Panc1 (cell line): ENCODE results near the gene MAB21L2. TPM values are rescaled to one million over a fixed set of nuclear protein-coding genes. Genes with fewer than 3 reads are reported as not detected.
A peak's percentile ranks its signal among the peaks of the same experiment; 100 is the strongest.

Experiments used
- ATAC-seq: fragments of 200-7000 bp; cut with Tn5 transposase; 2 replicates; pipeline ENCODE4 v1.9.1; 2020; ENCODE audit warnings: mild to moderate bottlenecking, moderate library complexity
- BruUV-seq: library from RNA; stranded (reverse); fragments of 400-500 nt; replicated peaks from 2 replicates; lab custom pipeline; 2021; lab: Mats Ljungman, UMichigan
- CTCF ChIA-PET: fragments of 300-600 bp; sonication (Branson Sonifier 250); formaldehyde crosslinking; loops from one replicate; lab custom pipeline; 2022; ENCODE audit warnings: antibody characterized with exemption; lab: Charles Lee
- POLR2A ChIA-PET: fragments of 300-600 bp; sonication (Branson Sonifier 250); formaldehyde crosslinking; loops from one replicate; lab custom pipeline; 2022; ENCODE audit warnings: antibody characterized with exemption; lab: Charles Lee
- DNase-seq: peaks from one replicate; pipeline ENCODE4 v3.0.0-alpha.2; 2010; ENCODE audit warnings: low read depth, low spot score
- H3K27ac ChIP-seq: 2 replicates; pipeline ENCODE4 v1.5.1; 2011; ENCODE audit warnings: mild to moderate bottlenecking, low read length, inconsistent platforms
- H3K27me3 ChIP-seq: fragments of 200-500 bp; sonication (Bioruptor generic); 2 replicates; pipeline ENCODE4 v1.6.0; 2014; ENCODE audit warnings: low read length, inconsistent platforms; ENCODE audit not compliant: control insufficient read depth, insufficient read depth
- H3K36me3 ChIP-seq: fragments of 200-500 bp; sonication (Bioruptor generic); 2 replicates; pipeline ENCODE4 v1.5.1; 2014; ENCODE audit warnings: inconsistent platforms, mild to moderate bottlenecking, low read length, moderate library complexity; ENCODE audit not compliant: control insufficient read depth, insufficient read depth
- H3K4me1 ChIP-seq: 2 replicates; pipeline ENCODE4 v1.5.1; 2011; ENCODE audit warnings: inconsistent platforms, mild to moderate bottlenecking, low read length, moderate library complexity; ENCODE audit not compliant: control insufficient read depth, insufficient read depth
- H3K4me3 ChIP-seq, 2 experiments: 2 replicates each; pipeline ENCODE4 v1.5.1; 2011 to 2012; ENCODE audit warnings: low read depth in 2 of 2, low read length in 2 of 2, mild to moderate bottlenecking in 2 of 2, inconsistent platforms in 1 of 2, moderate library complexity in 1 of 2
- H3K9me3 ChIP-seq: fragments of 200-500 bp; sonication (Bioruptor generic); 2 replicates; pipeline ENCODE4 v1.5.1; 2014; ENCODE audit warnings: low read depth, mild to moderate bottlenecking, inconsistent platforms, low read length, moderate library complexity; ENCODE audit not compliant: control insufficient read depth, insufficient read depth
- CTCF ChIP-seq: fragments of 450-650 bp; IDR thresholded peaks from 2 replicates; pipeline ENCODE4 v1.5.1; 2017; ENCODE audit warnings: mild to moderate bottlenecking
- POLR2AphosphoS5 ChIP-seq: IDR thresholded peaks from 2 replicates; pipeline ENCODE4 v1.6.1; 2012; ENCODE audit warnings: mild to moderate bottlenecking, low read depth, low read length, moderate library complexity
- REST ChIP-seq, 2 experiments: IDR thresholded peaks; 2 replicates each; pipeline ENCODE4 v1.6.1; 2011 to 2012; ENCODE audit warnings: low read depth in 2 of 2, control low read depth in 1 of 2, low read length in 1 of 2, mild to moderate bottlenecking in 1 of 2, moderate library complexity in 1 of 2; ENCODE audit not compliant: insufficient read depth in 1 of 2
- SIN3A ChIP-seq: IDR thresholded peaks from 2 replicates; pipeline ENCODE4 v1.6.1; 2012; ENCODE audit warnings: low read depth, mild to moderate bottlenecking, low read length, moderate library complexity, borderline replicate concordance; ENCODE audit not compliant: insufficient read depth
- TCF7L2 ChIP-seq: IDR thresholded peaks from 2 replicates; pipeline ENCODE4 v1.6.1; 2011; ENCODE audit warnings: mild to moderate bottlenecking, low read depth, low read length, inconsistent platforms
- in situ Hi-C: cut with HindIII; loops from 2 replicates; pipeline ENCODE4 v1.10.0; 2016; ENCODE audit warnings: low sequenced_read_pairs, low pct_unique_long_range_greater_than_20kb
- intact Hi-C: fragments of 100-400 bp; cut with micrococcal nuclease; formaldehyde crosslinking; loops from one replicate; pipeline ENCODE4 v1.10.0; 2022; ENCODE audit not compliant: unreplicated experiment
- total RNA-seq: library from RNA; stranded (reverse); gene quantifications from one replicate; pipeline ENCODE4 v1.2.1, GENCODE V29; 2021; ENCODE audit not compliant: unreplicated experiment

Gene MAB21L2
- total RNA-seq, 1 experiment from 2014 or later = not detected

- intact Hi-C loops = no loop called here
- H3K36me3 ChIP-seq = no peaks in the 10 kb centered on the region; the same call in 1 of the 2 replicates
- H3K27ac ChIP-seq = no peak overlapping the region
- H3K4me3 ChIP-seq = peak overlapping the region in 1 of 2 experiments; percentile 28; a peak in 1 of 4 replicates
- no peaks in the 10 kb centered on the region for H3K4me1 ChIP-seq
- in situ Hi-C loops = no loop called here
- ChIA-PET CTCF (no interaction called here), POLR2A (no interaction called here)
- no peak for DNase-seq
- H3K27me3 ChIP-seq = no peaks in the 10 kb centered on the region
- ATAC-seq = no peak
- TF ChIP-seq POLR2AphosphoS5 (no peak), SIN3A (no peak), TCF7L2 (no peak), REST (IDR thresholded peaks at IDR 0.05; ENCODE audit: insufficient read depth in 1 of 2, low read depth in 2 of 2, low read length in 1 of 2) (no peak), CTCF (no peak)
- H3K9me3 ChIP-seq = no peaks in the 10 kb centered on the region
- BruUV-seq = no TSS peak
These were observed 929 bp downstream of the MAB21L2 start for GRCh38 chr4:150582873-150583286.

- H3K36me3 ChIP-seq = no peaks in the 10 kb centered on the region; the same call in 1 of the 2 replicates
- no peaks in the 10 kb centered on the region for H3K4me1 ChIP-seq
- BruUV-seq = no TSS peak
- CTCF ChIA-PET = no interaction called here
- DNase-seq (no peak), ATAC-seq (no peak)
- peak overlapping the region in 1 of 2 experiments; percentile 28; a peak in 1 of 4 replicates for H3K4me3 ChIP-seq
- no peak overlapping the region for H3K27ac ChIP-seq
- intact Hi-C loops (no loop called here), in situ Hi-C loops (no loop called here)
- POLR2A ChIA-PET = no interaction called here
- H3K9me3 ChIP-seq = no peaks in the 10 kb centered on the region
- TF ChIP-seq CTCF (no peak), TCF7L2 (no peak), SIN3A (no peak), POLR2AphosphoS5 (no peak), REST (IDR thresholded peaks at IDR 0.05; ENCODE audit: insufficient read depth in 1 of 2, low read depth in 2 of 2, low read length in 1 of 2) (no peak)
- no peaks in the 10 kb centered on the region for H3K27me3 ChIP-seq
These were observed 1.5 kb downstream of the MAB21L2 start for GRCh38 chr4:150583287-150584110.
